Measurements from ENCODE around the gene TTC4.

Gene TTC4

DNA sequence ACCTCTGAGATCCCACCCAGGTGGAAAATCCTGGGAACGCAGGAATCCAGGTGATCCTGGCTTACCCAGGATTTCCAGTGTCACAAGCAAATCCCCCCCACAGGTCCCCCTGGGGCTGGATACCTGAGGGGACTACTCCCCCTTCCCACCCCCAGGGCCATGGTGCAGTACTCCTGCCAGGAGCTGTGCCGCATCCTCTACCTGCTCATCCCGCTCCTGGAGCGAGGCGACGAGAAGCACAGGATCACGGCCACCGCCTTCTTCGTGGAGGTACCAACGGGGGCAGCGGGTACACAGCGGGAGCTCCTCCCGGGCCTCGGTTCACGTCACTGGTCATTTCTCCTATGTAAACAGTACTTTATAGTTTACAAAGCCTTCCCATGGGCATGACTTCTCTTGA is 20.4 kb upstream of the TTC4 start:
- Histone ChIP-seq H3K4me3 (ENCODE audit: severe bottlenecking) (no peak overlapping the region), H3K9me3 (ENCODE audit: severe bottlenecking) (no peaks in the 10 kb centered on the region), H3K36me3 (ENCODE audit: low read depth) (no peaks in the 10 kb centered on the region), H3K27me3 (ENCODE audit: insufficient read depth, poor library complexity, severe bottlenecking) (no peaks in the 10 kb centered on the region), H3K27ac (ENCODE audit: poor library complexity, severe bottlenecking) (no peak overlapping the region), H3K4me1 (ENCODE audit: insufficient read depth, poor library complexity, severe bottlenecking) (no peaks in the 10 kb centered on the region)
- ATAC-seq (ENCODE audit: low read depth) (no peak), DNase-seq (ENCODE audit: low spot score) (no peak)
- TF ChIP-seq, protein P1, sequence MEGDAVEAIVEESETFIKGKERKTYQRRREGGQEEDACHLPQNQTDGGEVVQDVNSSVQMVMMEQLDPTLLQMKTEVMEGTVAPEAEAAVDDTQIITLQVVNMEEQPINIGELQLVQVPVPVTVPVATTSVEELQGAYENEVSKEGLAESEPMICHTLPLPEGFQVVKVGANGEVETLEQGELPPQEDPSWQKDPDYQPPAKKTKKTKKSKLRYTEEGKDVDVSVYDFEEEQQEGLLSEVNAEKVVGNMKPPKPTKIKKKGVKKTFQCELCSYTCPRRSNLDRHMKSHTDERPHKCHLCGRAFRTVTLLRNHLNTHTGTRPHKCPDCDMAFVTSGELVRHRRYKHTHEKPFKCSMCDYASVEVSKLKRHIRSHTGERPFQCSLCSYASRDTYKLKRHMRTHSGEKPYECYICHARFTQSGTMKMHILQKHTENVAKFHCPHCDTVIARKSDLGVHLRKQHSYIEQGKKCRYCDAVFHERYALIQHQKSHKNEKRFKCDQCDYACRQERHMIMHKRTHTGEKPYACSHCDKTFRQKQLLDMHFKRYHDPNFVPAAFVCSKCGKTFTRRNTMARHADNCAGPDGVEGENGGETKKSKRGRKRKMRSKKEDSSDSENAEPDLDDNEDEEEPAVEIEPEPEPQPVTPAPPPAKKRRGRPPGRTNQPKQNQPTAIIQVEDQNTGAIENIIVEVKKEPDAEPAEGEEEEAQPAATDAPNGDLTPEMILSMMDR (IDR thresholded peaks at IDR 0.05; ENCODE audit: poor library complexity, severe bottlenecking): no peak

DNA sequence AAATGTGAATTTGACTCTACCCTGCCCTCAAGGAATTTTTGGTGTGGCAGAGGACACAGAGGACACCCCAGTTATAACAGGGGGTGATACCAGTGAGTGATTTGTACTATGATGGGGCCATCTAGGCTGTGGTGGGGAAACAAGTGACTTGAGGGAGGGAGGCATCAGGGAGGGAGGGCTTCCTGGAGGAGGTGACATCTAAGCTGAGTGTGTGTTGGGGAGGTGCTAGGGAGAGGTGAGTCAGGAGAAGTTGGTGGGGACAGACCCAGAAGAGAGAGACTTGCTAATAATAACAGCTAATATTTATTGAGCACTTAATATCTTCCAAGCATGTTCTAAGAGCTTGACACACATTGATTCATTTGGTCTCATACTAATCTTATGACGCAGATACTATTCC is 19.9 kb upstream of the TTC4 start:
- Histone ChIP-seq H3K27ac (ENCODE audit: poor library complexity, severe bottlenecking) (no peak overlapping the region), H3K4me1 (ENCODE audit: insufficient read depth, poor library complexity, severe bottlenecking) (no peaks in the 10 kb centered on the region), H3K27me3 (ENCODE audit: insufficient read depth, poor library complexity, severe bottlenecking) (no peaks in the 10 kb centered on the region), H3K36me3 (ENCODE audit: low read depth) (no peaks in the 10 kb centered on the region), H3K4me3 (ENCODE audit: severe bottlenecking) (no peak overlapping the region), H3K9me3 (ENCODE audit: severe bottlenecking) (no peaks in the 10 kb centered on the region)
- ATAC-seq (ENCODE audit: low read depth) (no peak), DNase-seq (ENCODE audit: low spot score) (no peak)
- TF ChIP-seq, protein P1 (IDR thresholded peaks at IDR 0.05; ENCODE audit: poor library complexity, severe bottlenecking): no peak

DNA sequence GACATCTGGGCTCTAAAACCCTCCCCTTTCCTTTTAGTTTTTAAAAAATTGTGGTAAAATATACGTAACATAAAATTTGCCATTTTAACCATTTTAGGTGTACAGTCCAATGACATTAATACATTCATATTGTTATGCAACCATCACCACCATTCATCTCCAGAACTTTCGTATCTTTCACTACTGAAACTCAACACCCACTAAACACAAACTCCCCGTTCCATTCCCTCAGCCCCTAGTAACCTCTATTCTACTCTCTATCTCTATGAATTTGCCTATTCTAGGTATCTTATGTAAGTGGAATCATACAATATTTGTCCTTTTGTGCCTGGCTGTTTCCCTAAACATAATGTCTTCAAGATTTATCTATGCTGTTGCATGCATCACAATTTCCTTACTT is 19.4 kb upstream of the TTC4 start:
- ATAC-seq (ENCODE audit: low read depth): no peak

DNA sequence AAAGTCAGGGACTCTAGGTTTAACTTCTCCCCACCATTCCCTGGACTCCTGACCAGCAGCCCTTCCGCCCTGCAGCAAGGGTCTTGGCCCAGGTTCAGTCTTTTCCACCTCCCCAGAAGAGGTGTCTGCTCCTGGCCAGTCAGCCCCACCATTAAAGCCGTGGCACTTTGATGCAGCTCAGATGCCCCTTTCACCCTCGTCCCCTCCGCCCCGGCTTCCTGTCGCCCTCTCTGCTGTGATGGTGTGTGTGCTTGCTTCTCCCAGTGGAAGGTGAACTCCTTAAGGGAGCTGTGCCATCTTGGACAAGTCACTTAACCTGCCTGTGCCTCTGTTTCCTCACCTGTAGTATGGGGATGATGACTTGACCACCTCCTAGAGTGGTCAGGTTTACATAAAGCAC is 17.8 kb upstream of the TTC4 start:
- no peak for ATAC-seq (ENCODE audit: low read depth)
- Histone ChIP-seq H3K4me1 (ENCODE audit: insufficient read depth, poor library complexity, severe bottlenecking) (no peaks in the 10 kb centered on the region), H3K4me3 (ENCODE audit: severe bottlenecking) (no peak overlapping the region), H3K36me3 (ENCODE audit: low read depth) (no peaks in the 10 kb centered on the region), H3K9me3 (ENCODE audit: severe bottlenecking) (no peaks in the 10 kb centered on the region), H3K27me3 (ENCODE audit: insufficient read depth, poor library complexity, severe bottlenecking) (no peaks in the 10 kb centered on the region), H3K27ac (ENCODE audit: poor library complexity, severe bottlenecking) (no peak overlapping the region)
- DNase-seq (ENCODE audit: low spot score): no peak
- TF ChIP-seq, protein P1 (IDR thresholded peaks at IDR 0.05; ENCODE audit: poor library complexity, severe bottlenecking): no peak

More for the DNA sequence above, 19.4 kb upstream of the TTC4 start:
- no peaks in the 10 kb centered on the region for H3K27me3 ChIP-seq (ENCODE audit: insufficient read depth, poor library complexity, severe bottlenecking)
- H3K27ac ChIP-seq (ENCODE audit: poor library complexity, severe bottlenecking): no peak overlapping the region
- no peaks in the 10 kb centered on the region for H3K9me3 ChIP-seq (ENCODE audit: severe bottlenecking)
- no peak for DNase-seq (ENCODE audit: low spot score)
- TF ChIP-seq, protein P1 (IDR thresholded peaks at IDR 0.05; ENCODE audit: poor library complexity, severe bottlenecking): no peak
- H3K4me3 ChIP-seq (ENCODE audit: severe bottlenecking): no peak overlapping the region
- H3K36me3 ChIP-seq (ENCODE audit: low read depth): no peaks in the 10 kb centered on the region
- no peaks in the 10 kb centered on the region for H3K4me1 ChIP-seq (ENCODE audit: insufficient read depth, poor library complexity, severe bottlenecking)

DNA sequence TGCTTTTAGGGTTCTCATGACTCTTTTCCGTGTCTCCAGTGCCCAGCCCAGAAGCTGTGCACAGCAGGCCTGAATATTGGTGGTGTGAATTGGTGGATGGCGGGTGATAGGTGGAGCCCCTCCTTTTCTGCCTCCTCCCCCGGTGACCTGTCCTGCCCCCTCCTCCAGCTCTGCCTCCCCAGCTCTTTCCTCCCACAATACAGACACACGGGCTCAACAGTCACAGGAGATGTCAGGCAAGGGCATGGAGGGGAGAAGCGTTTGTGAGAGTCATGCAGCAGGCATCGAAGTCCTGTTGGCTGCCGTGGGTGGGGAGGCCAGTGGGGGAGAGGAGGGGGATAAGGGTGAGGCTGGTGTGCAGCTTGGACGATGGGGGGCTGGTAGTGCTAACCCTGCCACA is 17.3 kb upstream of the TTC4 start:
- ATAC-seq (ENCODE audit: low read depth): no peak
- TF ChIP-seq, protein P1 (IDR thresholded peaks at IDR 0.05; ENCODE audit: poor library complexity, severe bottlenecking): no peak
- Histone ChIP-seq H3K27me3 (ENCODE audit: insufficient read depth, poor library complexity, severe bottlenecking) (no peaks in the 10 kb centered on the region), H3K27ac (ENCODE audit: poor library complexity, severe bottlenecking) (no peak overlapping the region), H3K9me3 (ENCODE audit: severe bottlenecking) (no peaks in the 10 kb centered on the region), H3K4me1 (ENCODE audit: insufficient read depth, poor library complexity, severe bottlenecking) (no peaks in the 10 kb centered on the region), H3K4me3 (ENCODE audit: severe bottlenecking) (no peak overlapping the region), H3K36me3 (ENCODE audit: low read depth) (no peaks in the 10 kb centered on the region)
- DNase-seq (ENCODE audit: low spot score): no peak
